Mucosa of descending colon (tissue), 3 donors: ENCODE results near the gene NUP98. TPM values are rescaled to one million over a fixed set of nuclear protein-coding genes. Genes with fewer than 3 reads are reported as not detected.
"Not testable (repeated sequence)": the region's sequence is repeated elsewhere in the genome, so short reads cannot be mapped to it uniquely, and the experiment has no call there.

Experiments
- ATAC-seq: fragments of 200-7000 bp; cut with Tn5 transposase; one replicate; pipeline ENCODE4 v1.9.1; 2020; ENCODE audit warnings: mild to moderate bottlenecking, moderate library complexity
- DNase-seq, 3 donors: peaks; one replicate each; pipeline ENCODE4 v3.0.0-alpha.2; 2020
- H3K36me3 ChIP-seq: fragments of 200-600 bp; one replicate; pipeline ENCODE4 v1.8.0; 2021; ENCODE audit warnings: low read depth, mild to moderate bottlenecking
- H3K4me1 ChIP-seq: fragments of 200-600 bp; one replicate; pipeline ENCODE4 v1.8.0; 2021; ENCODE audit warnings: low read depth, mild to moderate bottlenecking
- H3K4me3 ChIP-seq: fragments of 200-600 bp; one replicate; pipeline ENCODE4 v1.8.0; 2021; ENCODE audit warnings: mild to moderate bottlenecking
- H3K9me3 ChIP-seq: fragments of 200-600 bp; one replicate; pipeline ENCODE4 v1.8.0; 2021; ENCODE audit warnings: mild to moderate bottlenecking
- intact Hi-C, 2 donors: fragments of 100-400 bp; cut with DNase I in 1 of 2; cut with micrococcal nuclease in 1 of 2; formaldehyde crosslinking; loops; one replicate each; pipeline versions ENCODE4 v1.11.0 to v1.11.1; 2022; cut with DNase I, micrococcal nuclease
- total RNA-seq, 3 donors: library from RNA; stranded (reverse); fragmentation: NEBNext Ultra II Directional in 2 of 3; extraction: Animal tissue kit (Norgen Biotek cat#: 25700) in 2 of 3; gene quantifications; one replicate each; pipeline versions ENCODE4 v1.2.1 to v1.2.4, GENCODE V29; 2021 to 2023
- TF ChIP-seq, protein P1 (sequence below): fragments of 200-600 bp; IDR thresholded peaks from one replicate; pipeline ENCODE4 v1.8.0; 2022; ENCODE audit warnings: antibody characterized with exemption, mild to moderate bottlenecking
- donor health status: DM: no; HTN: no; CAD: no; lungs with moderate emphysema.
- donor health status: DM: no; HTN: no; CAD: no.
- donor health status: DM: no; HTN: yes; CAD: no.

The NUP98 gene
- total RNA-seq, 3 donors from 2014 or later, result 53.7 to 69.7 (median 60.6) TPM

DNA sequence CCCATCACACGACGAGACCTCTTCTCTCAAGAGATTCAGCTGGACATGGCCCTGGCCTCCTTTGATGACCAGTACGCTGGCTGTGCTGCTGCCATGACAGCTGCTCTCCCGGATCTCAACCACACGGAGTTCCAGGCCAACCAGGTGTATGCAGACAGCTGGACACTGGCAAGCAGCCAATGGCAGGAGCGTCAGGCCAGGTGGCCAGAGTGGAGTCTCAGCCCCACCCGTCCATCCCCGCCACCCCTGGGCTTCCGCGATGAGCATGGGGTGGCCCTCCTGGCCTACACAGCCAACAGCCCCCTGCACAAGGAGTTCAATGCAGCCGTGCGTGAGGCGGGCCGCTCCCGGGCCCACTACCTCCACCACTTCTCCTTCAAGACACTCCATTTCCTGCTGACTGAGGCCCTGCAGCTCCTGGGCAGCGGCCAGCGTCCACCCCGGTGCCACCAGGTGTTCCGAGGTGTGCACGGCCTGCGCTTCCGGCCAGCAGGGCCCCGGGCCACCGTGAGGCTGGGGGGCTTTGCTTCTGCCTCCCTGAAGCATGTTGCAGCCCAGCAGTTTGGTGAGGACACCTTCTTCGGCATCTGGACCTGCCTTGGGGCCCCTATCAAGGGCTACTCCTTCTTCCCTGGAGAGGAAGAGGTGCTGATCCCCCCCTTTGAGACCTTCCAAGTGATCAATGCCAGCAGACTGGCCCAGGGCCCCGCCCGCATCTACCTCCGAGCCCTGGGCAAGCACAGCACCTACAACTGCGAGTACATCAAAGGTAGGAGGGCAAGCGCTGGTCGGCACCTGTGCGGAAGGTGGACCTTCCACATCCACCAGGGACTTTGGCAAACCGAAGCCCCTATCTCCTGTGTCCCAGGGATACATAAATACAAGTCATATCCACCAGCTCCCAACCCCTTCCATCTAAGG is 137.5 kb downstream of the NUP98 start:
- Histone ChIP-seq H3K9me3 (no peaks in the 10 kb centered on the region), H3K36me3 (no peaks in the 10 kb centered on the region), H3K4me3 (no peak overlapping the region), H3K4me1 (no peaks in the 10 kb centered on the region)
- ATAC-seq (peak; percentile 34), DNase-seq (no peak)
- TF ChIP-seq, protein P1, sequence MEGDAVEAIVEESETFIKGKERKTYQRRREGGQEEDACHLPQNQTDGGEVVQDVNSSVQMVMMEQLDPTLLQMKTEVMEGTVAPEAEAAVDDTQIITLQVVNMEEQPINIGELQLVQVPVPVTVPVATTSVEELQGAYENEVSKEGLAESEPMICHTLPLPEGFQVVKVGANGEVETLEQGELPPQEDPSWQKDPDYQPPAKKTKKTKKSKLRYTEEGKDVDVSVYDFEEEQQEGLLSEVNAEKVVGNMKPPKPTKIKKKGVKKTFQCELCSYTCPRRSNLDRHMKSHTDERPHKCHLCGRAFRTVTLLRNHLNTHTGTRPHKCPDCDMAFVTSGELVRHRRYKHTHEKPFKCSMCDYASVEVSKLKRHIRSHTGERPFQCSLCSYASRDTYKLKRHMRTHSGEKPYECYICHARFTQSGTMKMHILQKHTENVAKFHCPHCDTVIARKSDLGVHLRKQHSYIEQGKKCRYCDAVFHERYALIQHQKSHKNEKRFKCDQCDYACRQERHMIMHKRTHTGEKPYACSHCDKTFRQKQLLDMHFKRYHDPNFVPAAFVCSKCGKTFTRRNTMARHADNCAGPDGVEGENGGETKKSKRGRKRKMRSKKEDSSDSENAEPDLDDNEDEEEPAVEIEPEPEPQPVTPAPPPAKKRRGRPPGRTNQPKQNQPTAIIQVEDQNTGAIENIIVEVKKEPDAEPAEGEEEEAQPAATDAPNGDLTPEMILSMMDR, result no peak
- intact Hi-C loops, result no loop called here

DNA sequence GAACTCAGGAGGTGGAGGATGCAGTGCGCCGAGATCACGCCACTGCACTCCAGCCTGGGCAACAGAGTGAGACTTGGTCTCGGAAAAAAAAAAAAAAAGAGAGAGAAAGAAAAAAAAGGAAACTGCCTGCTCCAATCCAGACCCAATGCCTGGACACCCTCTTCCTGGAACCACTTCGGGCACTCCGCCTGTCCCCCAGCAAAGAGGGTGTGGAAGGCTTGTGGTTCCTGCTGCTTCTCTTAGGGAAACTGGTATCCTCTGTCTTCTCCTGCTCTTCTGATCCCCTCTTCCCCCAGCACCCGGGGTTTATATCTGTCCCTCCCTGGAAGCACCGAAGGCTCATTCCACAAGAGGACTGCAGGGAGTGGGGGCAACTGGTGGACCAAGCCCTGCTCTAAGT is 139.1 kb downstream of the NUP98 start:
- H3K9me3 ChIP-seq, result no peaks in the 10 kb centered on the region
- intact Hi-C loops, result no loop called here
- H3K4me1 ChIP-seq, result no peaks in the 10 kb centered on the region
- ATAC-seq (no peak), DNase-seq (no peak)
- no peaks in the 10 kb centered on the region for H3K36me3 ChIP-seq
- H3K4me3 ChIP-seq, result no peak overlapping the region
- TF ChIP-seq, protein P1, result no peak

- H3K4me3 ChIP-seq, intact Hi-C loops, H3K9me3 ChIP-seq, H3K36me3 ChIP-seq, H3K4me1 ChIP-seq, DNase-seq, ATAC-seq: not testable (repeated sequence)
These were observed 140.0 kb downstream of the NUP98 start for GRCh38 chr11:3657331-3657730.

GRCh38 chr11:3655547-3655946 is 141.8 kb downstream of the NUP98 start:
- intact Hi-C loops, result no loop called here
- ATAC-seq, result no peak
- H3K36me3 ChIP-seq, result no peaks in the 10 kb centered on the region

DNA sequence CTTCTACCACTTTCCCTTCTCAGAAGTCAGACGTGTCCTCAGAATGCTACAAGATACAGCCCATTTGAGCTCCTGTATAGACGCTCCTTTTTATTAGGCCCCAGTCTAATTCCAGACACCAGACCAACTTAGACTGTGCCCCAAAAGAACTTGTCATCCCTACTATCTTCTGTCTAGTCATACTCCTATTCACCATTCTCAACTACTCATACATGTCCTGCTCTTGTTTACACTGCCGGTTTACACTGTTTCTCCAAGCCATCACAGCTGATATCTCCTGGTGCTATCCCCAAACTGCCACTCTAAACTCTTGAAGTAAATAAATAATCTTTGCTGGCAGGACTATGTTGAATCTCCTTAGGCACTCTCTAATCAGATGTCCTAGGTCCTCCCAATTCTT is 144.8 kb downstream of the NUP98 start:
- intact Hi-C loops, H3K4me3 ChIP-seq, DNase-seq, H3K36me3 ChIP-seq, H3K9me3 ChIP-seq, H3K4me1 ChIP-seq, ATAC-seq: not testable (repeated sequence)

More at GRCh38 chr11:3655547-3655946, 141.8 kb downstream of the NUP98 start:
- Histone ChIP-seq H3K9me3 (no peaks in the 10 kb centered on the region), H3K4me1 (no peaks in the 10 kb centered on the region), H3K4me3 (no peak overlapping the region)
- TF ChIP-seq, protein P1, result no peak
- no peak for DNase-seq

- ATAC-seq, H3K4me3 ChIP-seq, intact Hi-C loops, DNase-seq, H3K4me1 ChIP-seq, H3K36me3 ChIP-seq, H3K9me3 ChIP-seq: not testable (repeated sequence)
These were observed 148.0 kb downstream of the NUP98 start for GRCh38 chr11:3649374-3649773.

DNA sequence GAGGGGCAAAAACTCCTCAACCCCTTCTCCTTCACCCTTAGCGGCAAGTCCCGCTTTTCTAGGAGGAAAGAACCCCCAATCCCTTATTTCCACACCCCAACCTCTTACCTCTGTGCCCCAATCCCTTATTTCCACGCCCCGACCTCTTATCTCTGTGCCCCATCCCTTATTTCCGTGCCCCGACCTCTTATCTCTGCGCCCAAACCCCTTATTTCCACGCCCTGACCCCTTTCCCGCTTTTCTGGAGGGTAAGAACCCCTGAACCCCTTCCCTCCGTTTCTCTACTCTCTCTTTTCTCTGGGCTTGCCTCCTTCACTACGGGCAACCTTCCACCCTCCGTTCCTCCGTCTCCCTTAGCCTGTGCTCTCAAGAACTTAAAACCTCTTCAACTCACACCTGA is 148.5 kb downstream of the NUP98 start:
- DNase-seq, H3K4me1 ChIP-seq, H3K36me3 ChIP-seq, H3K9me3 ChIP-seq, intact Hi-C loops, ATAC-seq, H3K4me3 ChIP-seq: not testable (repeated sequence)
